Endothelial cell of umbilical vein (primary cell): Measurements from ENCODE around the gene SCN2B.

Experiments
- CTCF ChIP-seq, 2 donors: IDR thresholded peaks; 1 replicate in 1 of 2; 2 replicates in 1 of 2; pipeline ENCODE4 v1.5.1; 2011; ENCODE audit warnings: low read length in 2 of 2, mild to moderate bottlenecking in 2 of 2, moderate library complexity in 2 of 2, control low read depth in 1 of 2, inconsistent platforms in 1 of 2, low read depth in 1 of 2; ENCODE audit not compliant: insufficient read depth in 1 of 2; ENCODE audit errors: extremely low read depth in 1 of 2
- GATA2 ChIP-seq: IDR thresholded peaks from 2 replicates; pipeline ENCODE4 v1.7.0; 2011; ENCODE audit warnings: low read depth, mild to moderate bottlenecking, moderate library complexity, mixed read lengths, low read length; ENCODE audit not compliant: insufficient read length, insufficient read depth
- JUN ChIP-seq: IDR thresholded peaks from 2 replicates; pipeline ENCODE4 v1.6.1; 2011; ENCODE audit warnings: borderline replicate concordance, low read depth; ENCODE audit not compliant: insufficient read length, insufficient read depth
- POLR2AphosphoS5 ChIP-seq: IDR thresholded peaks from 2 replicates; pipeline ENCODE4 v1.6.1; 2012; ENCODE audit warnings: low read depth, mild to moderate bottlenecking, control low read depth, low read length, moderate library complexity; ENCODE audit not compliant: insufficient read depth

GRCh38 chr11:118153976-118154375, 22.5 kb downstream of the SCN2B start:
- no peak for TF ChIP-seq CTCF (IDR thresholded peaks at IDR 0.05; ENCODE audit: extremely low read depth in 1 of 2, insufficient read depth in 1 of 2, low read depth in 1 of 2, low read length in 2 of 2)
- no peak for TF ChIP-seq JUN
- no peak for TF ChIP-seq POLR2AphosphoS5
- TF ChIP-seq GATA2 = no peak
